SH-SY5Y (cell line): ENCODE results near the gene DNAH10.

Experiments used
- GATA2 ChIP-seq: IDR thresholded peaks from 2 replicates; pipeline ENCODE4 v1.6.1; 2011; ENCODE audit warnings: mild to moderate bottlenecking, low read depth, low read length
- GATA3 ChIP-seq: IDR thresholded peaks from 2 replicates; pipeline ENCODE4 v1.6.1; 2011; ENCODE audit warnings: low read depth, mild to moderate bottlenecking, low read length, moderate library complexity

DNA sequence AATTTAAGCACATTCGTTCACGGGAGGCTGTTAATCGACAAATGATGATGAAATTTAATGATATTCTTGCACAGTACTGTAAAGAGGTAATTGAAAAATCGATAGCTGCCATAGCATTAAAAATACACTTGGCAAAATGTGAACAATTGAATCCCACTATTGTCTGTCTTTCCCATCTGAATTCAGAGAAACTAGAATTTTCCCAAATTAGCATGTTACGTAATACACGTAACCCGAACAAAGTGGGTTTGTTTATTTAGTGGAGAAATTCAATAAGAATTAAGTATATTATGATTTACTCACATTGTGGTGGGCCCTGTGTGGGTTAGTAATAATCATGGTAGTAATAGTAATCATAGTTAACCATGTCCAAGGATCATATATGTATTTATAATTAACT lies 31.9 kb downstream of the DNAH10 start:
- TF ChIP-seq GATA2 = no peak
- TF ChIP-seq GATA3 = no peak
